Measurements from ENCODE around the gene LTBR. TPM values are rescaled to one million over a fixed set of nuclear protein-coding genes. Genes with fewer than 3 reads are reported as not detected.

Gene LTBR
- total RNA-seq, 1 donor from 2014 or later: 41.1 TPM

DNA sequence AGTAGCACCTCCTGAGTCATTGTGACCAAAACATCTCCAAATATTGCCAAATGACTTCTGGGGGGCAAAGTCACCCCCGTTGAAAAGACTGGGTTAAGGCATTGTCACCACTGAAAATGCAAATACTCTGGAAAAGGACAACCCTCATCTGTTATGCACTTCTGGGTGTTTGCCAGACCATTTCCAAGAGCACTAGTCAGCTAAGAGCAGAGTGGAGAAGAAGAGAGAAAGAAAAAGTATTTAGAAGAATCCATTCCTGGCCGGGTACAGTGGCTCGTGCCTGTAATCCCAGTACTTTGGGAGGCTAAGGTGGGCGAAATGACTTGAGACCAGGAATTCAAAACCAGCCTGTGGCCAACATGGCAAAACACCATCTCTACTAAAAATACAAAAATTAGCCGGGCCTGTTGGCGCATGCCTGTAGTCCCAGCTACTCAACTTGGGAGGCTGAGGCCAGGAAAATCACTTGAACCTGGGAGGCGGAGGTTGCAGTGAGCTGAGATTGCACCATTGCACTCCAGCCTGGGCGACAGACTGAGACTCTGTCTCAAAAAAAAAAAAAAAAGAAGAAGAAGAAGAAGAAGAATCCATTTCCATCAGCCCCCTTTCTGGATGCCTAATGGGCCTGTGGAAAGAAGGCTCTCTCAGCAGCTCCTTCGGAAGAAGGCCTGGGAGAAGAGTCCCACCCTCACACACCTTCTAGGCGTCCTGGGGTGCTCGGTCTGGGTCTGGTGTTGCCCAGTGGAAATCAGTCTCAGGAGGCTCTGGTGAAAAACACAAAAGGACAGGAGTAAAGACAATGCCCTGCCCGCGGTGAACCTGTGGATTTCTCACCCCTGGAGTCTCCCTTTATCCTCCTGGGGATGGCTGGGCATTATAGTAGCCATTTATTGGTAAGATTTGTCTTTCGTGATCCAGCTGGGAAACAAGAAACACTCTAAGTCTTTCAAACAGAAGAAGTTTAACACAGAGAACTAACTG lies 3.5 kb upstream of the LTBR start:
- Mint-ChIP-seq H3K36me3 (ENCODE audit: low read depth) (no peaks in the 10 kb centered on the region), H3K4me1 (ENCODE audit: low read depth) (peaks cover 39% of the 10 kb centered on the region), H3K9me3 (ENCODE audit: low read depth) (no peaks in the 10 kb centered on the region), H3K4me3 (ENCODE audit: unreplicated experiment) (no peak overlapping the region), H3K27ac (ENCODE audit: unreplicated experiment) (no peak overlapping the region), H3K27me3 (ENCODE audit: low read depth) (no peaks in the 10 kb centered on the region)
- no peak for DNase-seq (ENCODE audit: low spot score)
- TF ChIP-seq, protein P1, sequence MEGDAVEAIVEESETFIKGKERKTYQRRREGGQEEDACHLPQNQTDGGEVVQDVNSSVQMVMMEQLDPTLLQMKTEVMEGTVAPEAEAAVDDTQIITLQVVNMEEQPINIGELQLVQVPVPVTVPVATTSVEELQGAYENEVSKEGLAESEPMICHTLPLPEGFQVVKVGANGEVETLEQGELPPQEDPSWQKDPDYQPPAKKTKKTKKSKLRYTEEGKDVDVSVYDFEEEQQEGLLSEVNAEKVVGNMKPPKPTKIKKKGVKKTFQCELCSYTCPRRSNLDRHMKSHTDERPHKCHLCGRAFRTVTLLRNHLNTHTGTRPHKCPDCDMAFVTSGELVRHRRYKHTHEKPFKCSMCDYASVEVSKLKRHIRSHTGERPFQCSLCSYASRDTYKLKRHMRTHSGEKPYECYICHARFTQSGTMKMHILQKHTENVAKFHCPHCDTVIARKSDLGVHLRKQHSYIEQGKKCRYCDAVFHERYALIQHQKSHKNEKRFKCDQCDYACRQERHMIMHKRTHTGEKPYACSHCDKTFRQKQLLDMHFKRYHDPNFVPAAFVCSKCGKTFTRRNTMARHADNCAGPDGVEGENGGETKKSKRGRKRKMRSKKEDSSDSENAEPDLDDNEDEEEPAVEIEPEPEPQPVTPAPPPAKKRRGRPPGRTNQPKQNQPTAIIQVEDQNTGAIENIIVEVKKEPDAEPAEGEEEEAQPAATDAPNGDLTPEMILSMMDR (IDR thresholded peaks at IDR 0.05): no peak

DNA sequence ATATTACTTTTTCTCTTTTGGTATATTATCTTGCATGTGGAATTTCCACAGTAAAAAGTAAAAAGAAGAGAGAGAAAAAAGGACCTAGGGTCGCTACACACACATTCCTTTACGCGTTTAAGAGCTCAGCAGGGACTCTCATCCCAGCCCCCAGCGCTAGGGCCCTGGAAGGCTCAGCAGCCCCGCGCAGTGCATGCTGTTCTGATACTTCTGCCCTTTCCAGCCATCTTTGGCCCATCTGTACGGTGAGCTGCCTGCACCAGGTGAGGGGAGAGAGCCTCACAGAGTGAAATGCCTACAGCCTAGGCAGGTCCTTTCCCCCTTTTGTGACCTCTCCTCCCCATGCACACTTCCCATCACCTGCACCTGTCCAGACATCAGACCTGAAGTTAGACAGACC lies 1.6 kb upstream of the LTBR start:
- Mint-ChIP-seq H3K4me3 (ENCODE audit: unreplicated experiment) (no peak overlapping the region), H3K9me3 (ENCODE audit: low read depth) (no peaks in the 10 kb centered on the region), H3K4me1 (ENCODE audit: low read depth) (peaks cover 19% of the 10 kb centered on the region), H3K36me3 (ENCODE audit: low read depth) (no peaks in the 10 kb centered on the region), H3K27me3 (ENCODE audit: low read depth) (no peaks in the 10 kb centered on the region), H3K27ac (ENCODE audit: unreplicated experiment) (no peak overlapping the region)
- TF ChIP-seq, protein P1 (IDR thresholded peaks at IDR 0.05): no peak
- no peak for DNase-seq (ENCODE audit: low spot score)

DNA sequence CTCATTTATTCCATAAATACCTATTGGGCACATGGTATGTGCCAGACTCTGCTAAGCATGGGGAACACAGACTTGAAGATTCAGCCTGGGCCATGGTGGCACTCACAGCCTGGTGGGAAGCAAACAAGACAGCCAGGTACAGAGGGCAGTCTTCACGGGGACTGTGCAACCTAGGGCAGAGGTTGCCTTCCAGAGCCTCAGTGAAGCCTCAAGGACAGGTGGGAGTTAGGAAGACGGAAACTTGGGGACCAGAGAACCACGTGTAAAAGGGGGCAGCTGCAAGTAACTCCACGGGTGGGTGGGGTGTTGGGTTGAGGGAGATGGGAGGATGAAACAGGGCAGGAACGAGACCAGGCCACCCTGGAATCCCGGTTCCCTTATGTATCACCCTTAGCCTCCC lies 980 bp upstream of the LTBR start:
- no peak for DNase-seq (ENCODE audit: low spot score)
- TF ChIP-seq, protein P1 (IDR thresholded peaks at IDR 0.05): no peak

DNA sequence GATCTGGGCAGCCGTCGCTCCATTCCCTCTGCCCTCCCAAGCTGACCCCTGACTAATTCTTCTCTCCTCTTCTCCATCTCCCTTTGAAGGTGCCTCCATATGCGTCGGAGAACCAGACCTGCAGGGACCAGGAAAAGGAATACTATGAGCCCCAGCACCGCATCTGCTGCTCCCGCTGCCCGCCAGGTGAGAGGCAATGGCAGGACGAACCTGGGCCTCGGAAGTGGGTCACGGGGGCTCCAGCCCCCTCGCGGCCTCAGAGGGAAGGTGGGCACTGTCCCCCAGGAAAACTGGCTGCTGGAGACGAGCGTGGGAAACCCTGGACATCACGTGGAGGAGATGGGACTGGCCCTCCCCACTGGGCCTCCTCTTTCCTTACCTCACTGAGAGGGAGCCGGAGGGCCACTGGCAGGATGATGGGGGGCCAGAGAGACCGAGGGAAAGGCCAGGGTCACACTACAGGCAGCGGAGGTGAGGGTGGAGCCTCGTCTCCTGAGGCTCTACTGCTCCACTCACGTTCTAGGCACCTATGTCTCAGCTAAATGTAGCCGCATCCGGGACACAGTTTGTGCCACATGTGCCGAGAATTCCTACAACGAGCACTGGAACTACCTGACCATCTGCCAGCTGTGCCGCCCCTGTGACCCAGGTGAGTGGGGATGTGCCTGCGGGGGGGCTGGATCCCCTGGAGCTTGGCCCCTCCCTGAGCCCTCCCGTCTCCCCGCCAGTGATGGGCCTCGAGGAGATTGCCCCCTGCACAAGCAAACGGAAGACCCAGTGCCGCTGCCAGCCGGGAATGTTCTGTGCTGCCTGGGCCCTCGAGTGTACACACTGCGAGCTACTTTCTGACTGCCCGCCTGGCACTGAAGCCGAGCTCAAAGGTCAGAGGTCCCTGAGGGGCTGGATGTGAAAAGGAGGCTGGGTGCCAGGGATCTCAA lies 806 bp downstream of the LTBR start:
- H3K4me3 Mint-ChIP-seq (ENCODE audit: unreplicated experiment): peak overlapping the region; percentile 60
- H3K36me3 Mint-ChIP-seq (ENCODE audit: low read depth): peaks cover 2% of the 10 kb centered on the region
- peak overlapping the region; percentile 17 for H3K27ac Mint-ChIP-seq (ENCODE audit: unreplicated experiment)
- no peaks in the 10 kb centered on the region for H3K27me3 Mint-ChIP-seq (ENCODE audit: low read depth)
- TF ChIP-seq, protein P1 (IDR thresholded peaks at IDR 0.05): no peak
- peaks cover 14% of the 10 kb centered on the region for H3K4me1 Mint-ChIP-seq (ENCODE audit: low read depth)
- no peaks in the 10 kb centered on the region for H3K9me3 Mint-ChIP-seq (ENCODE audit: low read depth)
- no peak for DNase-seq (ENCODE audit: low spot score)

More for the DNA sequence above, 980 bp upstream of the LTBR start:
- Mint-ChIP-seq H3K27me3 (ENCODE audit: low read depth) (no peaks in the 10 kb centered on the region), H3K4me1 (ENCODE audit: low read depth) (peaks cover 14% of the 10 kb centered on the region), H3K27ac (ENCODE audit: unreplicated experiment) (no peak overlapping the region), H3K36me3 (ENCODE audit: low read depth) (no peaks in the 10 kb centered on the region), H3K4me3 (ENCODE audit: unreplicated experiment) (peak overlapping the region; percentile 22), H3K9me3 (ENCODE audit: low read depth) (no peaks in the 10 kb centered on the region)

DNA sequence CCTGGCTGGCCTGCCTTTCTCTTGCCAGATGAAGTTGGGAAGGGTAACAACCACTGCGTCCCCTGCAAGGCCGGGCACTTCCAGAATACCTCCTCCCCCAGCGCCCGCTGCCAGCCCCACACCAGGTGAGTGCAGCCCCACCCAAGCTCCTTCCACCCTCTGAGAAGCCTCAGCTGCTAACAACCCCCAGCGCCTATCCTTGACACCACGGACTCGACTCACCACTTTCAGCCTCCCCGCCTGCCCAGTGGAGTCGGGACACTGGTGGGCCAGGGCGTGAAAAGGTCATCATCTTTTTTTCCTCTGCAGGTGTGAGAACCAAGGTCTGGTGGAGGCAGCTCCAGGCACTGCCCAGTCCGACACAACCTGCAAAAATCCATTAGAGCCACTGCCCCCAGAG lies 2.1 kb downstream of the LTBR start:
- DNase-seq (ENCODE audit: low spot score): no peak
- no peak overlapping the region for H3K27ac Mint-ChIP-seq (ENCODE audit: unreplicated experiment)
- H3K4me3 Mint-ChIP-seq (ENCODE audit: unreplicated experiment): no peak overlapping the region
- peaks cover 10% of the 10 kb centered on the region for H3K4me1 Mint-ChIP-seq (ENCODE audit: low read depth)
- TF ChIP-seq, protein P1 (IDR thresholded peaks at IDR 0.05): no peak
- H3K9me3 Mint-ChIP-seq (ENCODE audit: low read depth): no peaks in the 10 kb centered on the region
- H3K27me3 Mint-ChIP-seq (ENCODE audit: low read depth): no peaks in the 10 kb centered on the region
- peaks cover 2% of the 10 kb centered on the region for H3K36me3 Mint-ChIP-seq (ENCODE audit: low read depth)
